Natural killer cell (primary cell): ENCODE measurements around the gene CDC16. TPM values are rescaled to one million over a fixed set of nuclear protein-coding genes. Genes with fewer than 3 reads are reported as not detected.
A peak's percentile ranks its signal among the peaks of the same experiment; 100 is the strongest.

ENCODE experiments used
- ATAC-seq, 3 donors: fragments of 150-1000 bp in 2 of 3; fragments of 200-7000 bp in 1 of 3; cut with Tn5 transposase; 1 replicate in 1 of 3; 2 replicates in 2 of 3; pipeline ENCODE4 v1.10.0; 2021; ENCODE audit warnings: mild to moderate bottlenecking in 2 of 3, moderate library complexity in 2 of 3
- DNase-seq, 2 donors: peaks; one replicate each; pipeline versions ENCODE4 v3.0.0 to v3.0.0-alpha.2; 2013 to 2021; ENCODE audit warnings: mixed read lengths in 1 of 2
- H3K27ac ChIP-seq: one replicate; pipeline ENCODE4 v1.5.1; 2013; ENCODE audit warnings: mild to moderate bottlenecking, low read length
- H3K27me3 ChIP-seq: one replicate; pipeline ENCODE4 v1.6.1; 2013; ENCODE audit warnings: low read length; ENCODE audit not compliant: control insufficient read depth, insufficient read depth
- H3K36me3 ChIP-seq: one replicate; pipeline ENCODE4 v1.6.1; 2013; ENCODE audit warnings: low read length; ENCODE audit not compliant: control insufficient read depth, insufficient read depth
- H3K4me1 ChIP-seq: one replicate; pipeline ENCODE4 v1.6.1; 2013; ENCODE audit warnings: low read length; ENCODE audit not compliant: control insufficient read depth, insufficient read depth
- H3K4me3 ChIP-seq: one replicate; pipeline ENCODE4 v1.5.1; 2013; ENCODE audit warnings: low read length
- H3K9me3 ChIP-seq: one replicate; pipeline ENCODE4 v1.6.1; 2013; ENCODE audit warnings: low read length; ENCODE audit not compliant: control insufficient read depth, insufficient read depth
- H3K27ac Mint-ChIP-seq, 2 donors: one replicate each; pipeline ENCODE4 v1.8.0; 2022; ENCODE audit warnings: mild to moderate bottlenecking in 2 of 2, mixed read lengths in 2 of 2, moderate library complexity in 1 of 2
- H3K27me3 Mint-ChIP-seq, 2 donors: one replicate each; pipeline ENCODE4 v1.8.0; 2022; ENCODE audit warnings: low read depth in 2 of 2, mixed read lengths in 2 of 2
- H3K36me3 Mint-ChIP-seq: one replicate; pipeline ENCODE4 v1.8.0; 2022; ENCODE audit warnings: mixed read lengths
- H3K4me1 Mint-ChIP-seq, 2 donors: one replicate each; pipeline ENCODE4 v1.8.0; 2022; ENCODE audit warnings: mixed read lengths in 2 of 2
- H3K4me3 Mint-ChIP-seq: one replicate; pipeline ENCODE4 v1.8.0; 2022; ENCODE audit warnings: mild to moderate bottlenecking, moderate library complexity, mixed read lengths
- H3K9me3 Mint-ChIP-seq, 2 donors: one replicate each; pipeline ENCODE4 v1.8.0; 2022; ENCODE audit warnings: mixed read lengths in 2 of 2
- CTCF ChIP-seq: fragments of 200-600 bp; IDR thresholded peaks from one replicate; pipeline ENCODE4 v1.8.0; 2022; ENCODE audit warnings: antibody characterized with exemption
- WGBS: methylation state at CpG from one replicate; pipeline ENCODE4 v1.1.7; 2013; ENCODE audit warnings: missing lambda C conversion rate; ENCODE audit not compliant: insufficient coverage; 5-methylcytosine and 5-hydroxymethylcytosine counted together
- intact Hi-C: fragments of 100-400 bp; cut with micrococcal nuclease; formaldehyde crosslinking; loops from one replicate; pipeline ENCODE4 v1.14.2; 2022
- total RNA-seq, 4 donors: library from RNA; stranded (reverse); fragments of 120-200 nt in 1 of 4; gene quantifications; one replicate each; pipeline versions ENCODE4 v1.2.3 to v1.2.4, GENCODE V29; 2013 to 2022

Gene CDC16
- total RNA-seq, 3 donors from 2014 or later (not counting 1 experiment from before 2014, with no cell fraction given): 61.4 to 75.9 (median 70.7) TPM

GRCh38 chr13:114230575-114230974, 4.1 kb upstream of the CDC16 start:
- ATAC-seq (no peak), DNase-seq (no peak)
- Mint-ChIP-seq H3K27ac (no peak overlapping the region), H3K4me3 (no peak overlapping the region), H3K9me3 (no peaks in the 10 kb centered on the region), H3K36me3 (no peaks in the 10 kb centered on the region), H3K27me3 (peaks cover 4 to 13% of the 10 kb centered on the region in 2 donors), H3K4me1 (peaks cover 11 to 32% of the 10 kb centered on the region in 2 donors)
- H3K36me3 ChIP-seq: no peaks in the 10 kb centered on the region
- H3K4me3 ChIP-seq: no peak overlapping the region
- no peak overlapping the region for H3K27ac ChIP-seq
- H3K4me1 ChIP-seq: peaks cover 27% of the 10 kb centered on the region
- TF ChIP-seq CTCF: no peak
- WGBS: 68% methylated on average over 3 of the region's 3 CpGs
- H3K27me3 ChIP-seq: no peaks in the 10 kb centered on the region
- H3K9me3 ChIP-seq: no peaks in the 10 kb centered on the region
- intact Hi-C loops: no loop called here

GRCh38 chr13:114231886-114232285, 2.8 kb upstream of the CDC16 start:
- H3K4me3 ChIP-seq: no peak overlapping the region
- no peak for TF ChIP-seq CTCF
- peaks cover 18% of the 10 kb centered on the region for H3K4me1 ChIP-seq
- H3K27me3 ChIP-seq: no peaks in the 10 kb centered on the region
- no peaks in the 10 kb centered on the region for H3K9me3 Mint-ChIP-seq
- no peak overlapping the region for H3K27ac ChIP-seq
- no peak for DNase-seq
- no peak overlapping the region for H3K27ac Mint-ChIP-seq
- H3K4me3 Mint-ChIP-seq: no peak overlapping the region
- peaks cover 11 to 26% of the 10 kb centered on the region in 2 donors for H3K4me1 Mint-ChIP-seq
- WGBS: 78% methylated on average over 8 of the region's 8 CpGs
- intact Hi-C loops: no loop called here
- ATAC-seq: no peak
- peaks cover 3% of the 10 kb centered on the region for H3K36me3 ChIP-seq
- H3K27me3 Mint-ChIP-seq: peaks cover 4 to 13% of the 10 kb centered on the region in 2 donors
- H3K9me3 ChIP-seq: no peaks in the 10 kb centered on the region
- no peaks in the 10 kb centered on the region for H3K36me3 Mint-ChIP-seq

GRCh38 chr13:114234266-114234644, 442 bp upstream of the CDC16 start:
- Mint-ChIP-seq H3K27ac (peak overlapping the region; percentile 55 to 72), H3K27me3 (peaks cover 4 to 13% of the 10 kb centered on the region in 2 donors), H3K9me3 (no peaks in the 10 kb centered on the region), H3K4me1 (peaks cover 18 to 20% of the 10 kb centered on the region in 2 donors), H3K36me3 (peaks cover 8% of the 10 kb centered on the region), H3K4me3 (peak overlapping the region; percentile 94)
- Histone ChIP-seq H3K27ac (peak overlapping the region; percentile 14), H3K36me3 (peaks cover 24% of the 10 kb centered on the region), H3K27me3 (no peaks in the 10 kb centered on the region), H3K9me3 (no peaks in the 10 kb centered on the region), H3K4me1 (peaks cover 16% of the 10 kb centered on the region), H3K4me3 (peak overlapping the region; percentile 27)
- no peak for TF ChIP-seq CTCF
- intact Hi-C loops: no loop called here
- WGBS: 67% methylated on average over 1 of the region's 4 CpGs
- DNase-seq: no peak
- no peak for ATAC-seq

- 67% methylated on average over 10 of the region's 10 CpGs for WGBS
- no peak for TF ChIP-seq CTCF
- intact Hi-C loops: no loop called here
Observed at GRCh38 chr13:114235697-114236096, 1.0 kb downstream of the CDC16 start.

More at GRCh38 chr13:114235697-114236096, 1.0 kb downstream of the CDC16 start:
- Histone ChIP-seq H3K9me3 (no peaks in the 10 kb centered on the region), H3K4me3 (peak overlapping the region; percentile 74), H3K27me3 (no peaks in the 10 kb centered on the region), H3K27ac (no peak overlapping the region), H3K36me3 (peaks cover 37% of the 10 kb centered on the region), H3K4me1 (peaks cover 16% of the 10 kb centered on the region)
- Mint-ChIP-seq H3K9me3 (no peaks in the 10 kb centered on the region), H3K4me3 (peak overlapping the region; percentile 94), H3K27ac (peak overlapping the region; percentile 72 to 75), H3K27me3 (no peaks in the 10 kb centered on the region), H3K4me1 (peaks cover 18 to 20% of the 10 kb centered on the region in 2 donors), H3K36me3 (peaks cover 8% of the 10 kb centered on the region)
- DNase-seq (no peak), ATAC-seq (no peak)
